ENCODE data around the gene VWA5A. TPM values are rescaled to one million over a fixed set of nuclear protein-coding genes. Genes with fewer than 3 reads are reported as not detected.

The VWA5A gene
- total RNA-seq, 1 donor from 2014 or later, result 37.9 TPM

GRCh38 chr11:124077266-124077665, 38.0 kb upstream of the VWA5A start:
- TF ChIP-seq CTCF (IDR thresholded peaks at IDR 0.05), result no peak

GRCh38 chr11:124078591-124078990, 36.7 kb upstream of the VWA5A start:
- no peak for TF ChIP-seq CTCF (IDR thresholded peaks at IDR 0.05)
- intact Hi-C loops (cut with DNase I), result loop anchor here (10.0 kb wide), 1 partner anchor 116 kb away; no protein-coding TSS in a partner anchor
- H3K4me3 ChIP-seq, result no peak overlapping the region

More at GRCh38 chr11:124077266-124077665, 38.0 kb upstream of the VWA5A start:
- H3K9me3 ChIP-seq, result no peaks in the 10 kb centered on the region
- peaks cover 8% of the 10 kb centered on the region for H3K27me3 ChIP-seq (ENCODE audit: low read depth)
- H3K27ac ChIP-seq, result no peak overlapping the region
- H3K4me3 ChIP-seq, result no peak overlapping the region
- ATAC-seq (no peak), DNase-seq (no peak)
- intact Hi-C loops (cut with DNase I), result loop anchor here (10.0 kb wide), 1 partner anchor 118 kb away; no protein-coding TSS in a partner anchor
- H3K4me1 ChIP-seq, result peaks cover 11% of the 10 kb centered on the region
- no peaks in the 10 kb centered on the region for H3K36me3 ChIP-seq

DNA sequence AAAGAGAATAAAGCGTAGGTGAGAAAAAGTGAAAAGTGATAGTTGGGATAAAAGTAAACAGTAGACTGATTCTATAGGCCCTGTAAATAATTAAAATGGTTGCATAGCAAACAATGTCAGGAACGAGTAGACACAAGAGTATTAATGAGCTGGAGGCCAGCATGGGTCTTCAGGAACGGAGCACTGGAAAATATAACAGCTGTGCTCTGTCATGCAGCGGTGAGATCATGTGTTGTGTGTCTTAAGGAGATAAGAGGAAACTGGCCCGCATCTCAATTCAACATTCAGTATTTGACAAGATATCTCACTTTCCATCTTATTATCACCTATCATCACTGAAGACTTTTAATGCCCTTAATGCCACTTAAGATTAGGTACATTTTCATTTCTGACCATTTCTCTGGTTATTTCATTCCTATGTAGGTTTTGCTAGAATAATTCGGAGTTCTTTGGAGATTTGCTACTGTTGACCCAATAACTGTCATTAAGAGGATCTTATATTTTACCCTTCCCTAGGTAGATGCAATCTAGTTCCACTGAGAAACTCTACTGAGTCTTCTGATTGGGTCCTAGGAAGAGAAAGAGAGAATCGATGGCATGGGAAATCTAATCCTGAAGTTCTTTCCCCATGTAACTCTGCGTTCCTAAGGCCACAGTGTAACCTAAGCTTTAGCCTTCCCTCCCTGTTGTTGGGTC, 35.5 kb upstream of the VWA5A start:
- H3K27me3 ChIP-seq (ENCODE audit: low read depth), result peaks cover 8% of the 10 kb centered on the region
- DNase-seq (no peak), ATAC-seq (no peak)
- TF ChIP-seq CTCF (IDR thresholded peaks at IDR 0.05), result no peak
- no peaks in the 10 kb centered on the region for H3K36me3 ChIP-seq
- H3K4me3 ChIP-seq, result no peak overlapping the region
- intact Hi-C loops (cut with DNase I), result loop anchor here (10.0 kb wide), 1 partner anchor 115 kb away; no protein-coding TSS in a partner anchor
- no peaks in the 10 kb centered on the region for H3K9me3 ChIP-seq
- H3K27ac ChIP-seq, result no peak overlapping the region
- peaks cover 11% of the 10 kb centered on the region for H3K4me1 ChIP-seq

More at GRCh38 chr11:124078591-124078990, 36.7 kb upstream of the VWA5A start:
- no peak overlapping the region for H3K27ac ChIP-seq
- peaks cover 11% of the 10 kb centered on the region for H3K4me1 ChIP-seq
- H3K36me3 ChIP-seq, result no peaks in the 10 kb centered on the region
- ATAC-seq, result no peak
- peaks cover 8% of the 10 kb centered on the region for H3K27me3 ChIP-seq (ENCODE audit: low read depth)
- H3K9me3 ChIP-seq, result no peaks in the 10 kb centered on the region
- no peak for DNase-seq

GRCh38 chr11:124080327-124081001, 34.8 kb upstream of the VWA5A start:
- DNase-seq (no peak), ATAC-seq (no peak)
- Histone ChIP-seq H3K4me1 (peaks cover 10% of the 10 kb centered on the region), H3K4me3 (no peak overlapping the region), H3K27me3 (ENCODE audit: low read depth) (peaks cover 6% of the 10 kb centered on the region), H3K27ac (no peak overlapping the region), H3K36me3 (no peaks in the 10 kb centered on the region), H3K9me3 (no peaks in the 10 kb centered on the region)
- no peak for TF ChIP-seq CTCF (IDR thresholded peaks at IDR 0.05)
- intact Hi-C loops (cut with DNase I), result no loop called here

DNA sequence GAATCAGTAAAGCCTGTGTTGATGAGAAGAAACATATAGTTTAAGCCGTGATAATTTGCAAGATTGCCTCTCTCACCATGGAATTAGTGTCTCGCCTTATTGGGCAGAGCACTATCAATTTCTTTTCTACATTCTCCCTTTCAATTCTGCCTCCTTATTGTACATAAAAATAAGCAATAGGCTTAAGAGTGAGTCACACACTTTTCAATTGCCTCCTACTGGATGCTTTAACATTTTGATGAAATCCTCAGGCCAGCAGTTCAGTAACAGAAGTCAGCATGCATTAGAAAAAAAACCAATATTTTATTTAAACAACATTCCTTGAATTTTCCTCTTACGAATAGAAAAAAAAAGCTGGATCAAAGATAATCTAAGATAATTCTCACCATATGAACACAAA, 33.8 kb upstream of the VWA5A start:
- intact Hi-C loops (cut with DNase I), result no loop called here
- no peaks in the 10 kb centered on the region for H3K27me3 ChIP-seq (ENCODE audit: low read depth)
- H3K4me3 ChIP-seq, result no peak overlapping the region
- no peaks in the 10 kb centered on the region for H3K36me3 ChIP-seq
- no peaks in the 10 kb centered on the region for H3K9me3 ChIP-seq
- no peak overlapping the region for H3K27ac ChIP-seq
- no peak for TF ChIP-seq CTCF (IDR thresholded peaks at IDR 0.05)
- no peak for DNase-seq
- H3K4me1 ChIP-seq, result no peaks in the 10 kb centered on the region
- no peak for ATAC-seq
